G401 (cell line): Measurements from ENCODE around the gene CRP. TPM values are rescaled to one million over a fixed set of nuclear protein-coding genes. Genes with fewer than 3 reads are reported as not detected.
"Not testable (repeated sequence)": the region's sequence is repeated elsewhere in the genome, so short reads cannot be mapped to it uniquely, and the experiment has no call there.

ENCODE experiments used
- DNase-seq: peaks from one replicate; pipeline ENCODE4 v3.0.0-alpha.2; 2015; ENCODE audit warnings: low spot score
- in situ Hi-C: cut with HindIII; loops from 2 replicates; pipeline ENCODE4 v1.10.0; 2016; ENCODE audit warnings: low sequenced_read_pairs, mixed read lengths
- total RNA-seq: library from RNA; depleted of rRNA; stranded (reverse); fragments of >200 nt; shearing (Covaris generic); gene quantifications from 2 replicates; pipeline ENCODE4 v1.2.3, GENCODE V29; 2014; rRNA removed

CRP gene
- total RNA-seq, 1 experiment from 2014 or later, result not detected

GRCh38 chr1:159705251-159705903 lies 9.0 kb downstream of the CRP start:
- in situ Hi-C loops, result no loop called here
- DNase-seq, result no peak

GRCh38 chr1:159704481-159704880 lies 9.9 kb downstream of the CRP start:
- in situ Hi-C loops, result no loop called here
- no peak for DNase-seq

GRCh38 chr1:159700312-159700711 lies 14.1 kb downstream of the CRP start:
- in situ Hi-C loops, result no loop called here
- no peak for DNase-seq

GRCh38 chr1:159699653-159700052 lies 14.7 kb downstream of the CRP start:
- DNase-seq, result no peak
- in situ Hi-C loops, result no loop called here

GRCh38 chr1:159699246-159699645 lies 15.1 kb downstream of the CRP start:
- no peak for DNase-seq
- in situ Hi-C loops, result no loop called here

GRCh38 chr1:159687511-159687910 lies 26.9 kb downstream of the CRP start:
- no peak for DNase-seq
- in situ Hi-C loops, result no loop called here

- no peak for DNase-seq
- in situ Hi-C loops, result no loop called here
Measured at GRCh38 chr1:159686599-159687299, 27.6 kb downstream of the CRP start.

- in situ Hi-C loops, result no loop called here
- no peak for DNase-seq
Measured at GRCh38 chr1:159678939-159679338, 35.5 kb downstream of the CRP start.

GRCh38 chr1:159675046-159675445 lies 39.3 kb downstream of the CRP start:
- in situ Hi-C loops, result no loop called here
- no peak for DNase-seq

- in situ Hi-C loops, DNase-seq: not testable (repeated sequence)
Measured at GRCh38 chr1:159672390-159672789, 42.0 kb downstream of the CRP start.

- in situ Hi-C loops, result no loop called here
Measured at GRCh38 chr1:159669338-159669737, 45.1 kb downstream of the CRP start.

GRCh38 chr1:159668739-159669138 lies 45.6 kb downstream of the CRP start:
- in situ Hi-C loops, result no loop called here
- no peak for DNase-seq

More at GRCh38 chr1:159669338-159669737, 45.1 kb downstream of the CRP start:
- DNase-seq, result no peak

- DNase-seq, result no peak
- in situ Hi-C loops, result no loop called here
Measured at GRCh38 chr1:159664247-159664646, 50.1 kb downstream of the CRP start.

GRCh38 chr1:159663552-159663951 lies 50.8 kb downstream of the CRP start:
- in situ Hi-C loops, result no loop called here
- no peak for DNase-seq

Other genes with a start within 250 kb of the CRP start
- gene OR10J5, start 178.6 kb downstream of the CRP start, total RNA-seq, result not detected in 2 replicates
- gene APCS, start 126.8 kb downstream of the CRP start, total RNA-seq, result not detected in 2 replicates
- gene DUSP23, start 66.4 kb upstream of the CRP start, total RNA-seq, result 35.0 and 59.7 TPM in 2 replicates
- not detected in 2 replicates for gene FCRL6, start 87.8 kb upstream of the CRP start, total RNA-seq
- not detected in 2 replicates for gene SLAMF8, start 112.3 kb upstream of the CRP start, total RNA-seq
- gene VSIG8, start 148.1 kb upstream of the CRP start, total RNA-seq, result not detected in 2 replicates
- gene CFAP45, start 185.6 kb upstream of the CRP start, total RNA-seq, result not detected in 2 replicates
- 27.1 and 49.8 TPM in 2 replicates for gene TAGLN2, start 210.9 kb upstream of the CRP start, total RNA-seq
- not detected in 2 replicates for gene IGSF9, start 231.0 kb upstream of the CRP start, total RNA-seq
- not detected in 2 replicates for gene SLAMF9, start 239.6 kb upstream of the CRP start, total RNA-seq